Effector memory CD4-positive, alpha-beta T cell (primary cell): ENCODE data around the gene SLC2A3.
"Not testable (repeated sequence)": the region's sequence is repeated elsewhere in the genome, so short reads cannot be mapped to it uniquely, and the experiment has no call there.

Experiments used
- DNase-seq, 3 donors: peaks; one replicate each; pipeline ENCODE4 v3.0.0-alpha.2; 2020
- H3K27ac ChIP-seq: 2 replicates; pipeline ENCODE4 v1.7.0; 2013; ENCODE audit warnings: mild to moderate bottlenecking, low read length, moderate library complexity; ENCODE audit not compliant: insufficient read depth, poor library complexity, severe bottlenecking
- H3K27me3 ChIP-seq: replicated peaks from 2 replicates; pipeline ENCODE4 v1.7.0; 2013; ENCODE audit warnings: mild to moderate bottlenecking, low read length; ENCODE audit not compliant: insufficient read depth, control insufficient read depth, poor library complexity, severe bottlenecking
- H3K36me3 ChIP-seq: 2 replicates; pipeline ENCODE4 v1.7.0; 2013; ENCODE audit warnings: mild to moderate bottlenecking, low read length, moderate library complexity; ENCODE audit not compliant: control insufficient read depth, insufficient read depth
- H3K4me1 ChIP-seq: 2 replicates; pipeline ENCODE4 v1.7.0; 2013; ENCODE audit warnings: low read length, mild to moderate bottlenecking; ENCODE audit not compliant: control insufficient read depth, insufficient read depth, poor library complexity, severe bottlenecking
- H3K4me3 ChIP-seq: 2 replicates; pipeline ENCODE4 v1.7.0; 2013; ENCODE audit warnings: low read length, low read depth, mild to moderate bottlenecking; ENCODE audit not compliant: insufficient read depth, poor library complexity, severe bottlenecking
- H3K9me3 ChIP-seq: 2 replicates; pipeline ENCODE4 v1.7.0; 2013; ENCODE audit warnings: mild to moderate bottlenecking, low read length, moderate library complexity; ENCODE audit not compliant: control insufficient read depth

SLC2A3 gene

GRCh38 chr12:7934091-7934888, 1.7 kb downstream of the SLC2A3 start:
- H3K4me1 ChIP-seq = peaks cover 16% of the 10 kb centered on the region
- no peak for DNase-seq

GRCh38 chr12:7933255-7933726, 2.7 kb downstream of the SLC2A3 start:
- Histone ChIP-seq H3K4me3 (peak overlapping the region; percentile 61), H3K27ac (peak overlapping the region; percentile 78), H3K36me3 (peaks cover 52% of the 10 kb centered on the region), H3K27me3 (no peaks in the 10 kb centered on the region), H3K4me1 (peaks cover 15% of the 10 kb centered on the region), H3K9me3 (no peaks in the 10 kb centered on the region)
- peak; percentile 53 to 61 (median 60) for DNase-seq

More at GRCh38 chr12:7934091-7934888, 1.7 kb downstream of the SLC2A3 start:
- peak overlapping the region; percentile 78 for H3K27ac ChIP-seq
- H3K4me3 ChIP-seq = peak overlapping the region; percentile 61
- H3K36me3 ChIP-seq = peaks cover 42% of the 10 kb centered on the region
- no peaks in the 10 kb centered on the region for H3K27me3 ChIP-seq
- H3K9me3 ChIP-seq = no peaks in the 10 kb centered on the region

- DNase-seq, H3K9me3 ChIP-seq, H3K27me3 ChIP-seq: not testable (repeated sequence)
- Histone ChIP-seq H3K27ac (peak overlapping the region; percentile 78), H3K4me3 (peak overlapping the region; percentile 61), H3K36me3 (peaks cover 57% of the 10 kb centered on the region), H3K4me1 (peaks cover 10% of the 10 kb centered on the region)
Observed at GRCh38 chr12:7932599-7933240, 3.3 kb downstream of the SLC2A3 start.

- Histone ChIP-seq H3K9me3 (no peaks in the 10 kb centered on the region), H3K4me1 (peaks cover 10% of the 10 kb centered on the region), H3K27ac (no peak overlapping the region), H3K27me3 (no peaks in the 10 kb centered on the region), H3K36me3 (peaks cover 84% of the 10 kb centered on the region), H3K4me3 (no peak overlapping the region)
- DNase-seq = no peak
Observed at GRCh38 chr12:7929083-7929792, 6.7 kb downstream of the SLC2A3 start.

- Histone ChIP-seq H3K27me3 (no peaks in the 10 kb centered on the region), H3K4me1 (peaks cover 4% of the 10 kb centered on the region), H3K9me3 (no peaks in the 10 kb centered on the region), H3K27ac (no peak overlapping the region), H3K4me3 (no peak overlapping the region), H3K36me3 (peaks cover 87% of the 10 kb centered on the region)
- no peak for DNase-seq
Observed at GRCh38 chr12:7927470-7927869, 8.5 kb downstream of the SLC2A3 start.

- not testable (repeated sequence) for H3K9me3 ChIP-seq, H3K4me3 ChIP-seq, H3K27me3 ChIP-seq, H3K27ac ChIP-seq, H3K4me1 ChIP-seq, DNase-seq
- H3K36me3 ChIP-seq = peaks cover 87% of the 10 kb centered on the region
Observed at GRCh38 chr12:7926068-7926666, 9.8 kb downstream of the SLC2A3 start.

GRCh38 chr12:7923241-7924236, 12.4 kb downstream of the SLC2A3 start:
- Histone ChIP-seq H3K27ac (no peak overlapping the region), H3K36me3 (peaks cover 86% of the 10 kb centered on the region), H3K27me3 (no peaks in the 10 kb centered on the region), H3K9me3 (no peaks in the 10 kb centered on the region), H3K4me1 (no peaks in the 10 kb centered on the region), H3K4me3 (no peak overlapping the region)
- DNase-seq = no peak

- H3K27me3 ChIP-seq, H3K4me3 ChIP-seq, DNase-seq, H3K27ac ChIP-seq, H3K4me1 ChIP-seq, H3K9me3 ChIP-seq: not testable (repeated sequence)
- H3K36me3 ChIP-seq = peaks cover 72% of the 10 kb centered on the region
Observed at GRCh38 chr12:7921181-7921580, 14.8 kb downstream of the SLC2A3 start.

- DNase-seq, H3K4me3 ChIP-seq, H3K27ac ChIP-seq, H3K4me1 ChIP-seq, H3K27me3 ChIP-seq, H3K9me3 ChIP-seq: not testable (repeated sequence)
- peaks cover 52% of the 10 kb centered on the region for H3K36me3 ChIP-seq
Observed at GRCh38 chr12:7918268-7918590, 17.8 kb downstream of the SLC2A3 start.
